ENCODE measurements around the gene SUN2. TPM values are rescaled to one million over a fixed set of nuclear protein-coding genes. Genes with fewer than 3 reads are reported as not detected.

The SUN2 gene
- total RNA-seq, 1 donor from 2014 or later = 127 TPM

GRCh38 chr22:38777087-38777671, 21.4 kb upstream of the SUN2 start:
- no peak for DNase-seq (ENCODE audit: low spot score)

- no peak for DNase-seq (ENCODE audit: low spot score)
These were observed 20.3 kb upstream of the SUN2 start for GRCh38 chr22:38776086-38776485.

- no peak for DNase-seq (ENCODE audit: low spot score)
These were observed 19.9 kb upstream of the SUN2 start for GRCh38 chr22:38775656-38776055.

- DNase-seq (ENCODE audit: low spot score) = no peak
These were observed 18.8 kb upstream of the SUN2 start for GRCh38 chr22:38774496-38775166.

GRCh38 chr22:38773363-38773946, 17.7 kb upstream of the SUN2 start:
- no peak for DNase-seq (ENCODE audit: low spot score)

GRCh38 chr22:38772623-38772873, 16.8 kb upstream of the SUN2 start:
- DNase-seq (ENCODE audit: low spot score) = no peak

- no peak for DNase-seq (ENCODE audit: low spot score)
These were observed 14.6 kb upstream of the SUN2 start for GRCh38 chr22:38770257-38770949.

- DNase-seq (ENCODE audit: low spot score) = no peak
These were observed 12.2 kb upstream of the SUN2 start for GRCh38 chr22:38768036-38768435.

- no peak for DNase-seq (ENCODE audit: low spot score)
These were observed 11.5 kb upstream of the SUN2 start for GRCh38 chr22:38767313-38767712.

GRCh38 chr22:38766076-38766777, 10.4 kb upstream of the SUN2 start:
- DNase-seq (ENCODE audit: low spot score) = peak; percentile 35

GRCh38 chr22:38762551-38762983, 6.8 kb upstream of the SUN2 start:
- DNase-seq (ENCODE audit: low spot score) = peak; percentile 52

- DNase-seq (ENCODE audit: low spot score) = no peak
These were observed 5.7 kb upstream of the SUN2 start for GRCh38 chr22:38761202-38762162.

GRCh38 chr22:38760477-38761201, 4.8 kb upstream of the SUN2 start:
- no peak for DNase-seq (ENCODE audit: low spot score)

GRCh38 chr22:38759005-38759404, 3.2 kb upstream of the SUN2 start:
- no peak for DNase-seq (ENCODE audit: low spot score)

- DNase-seq (ENCODE audit: low spot score) = no peak
These were observed 2.6 kb upstream of the SUN2 start for GRCh38 chr22:38758276-38758945.

- no peak for DNase-seq (ENCODE audit: low spot score)
These were observed 1.6 kb upstream of the SUN2 start for GRCh38 chr22:38757464-38757757.

- no peak for DNase-seq (ENCODE audit: low spot score)
These were observed 1.1 kb upstream of the SUN2 start for GRCh38 chr22:38756711-38757463.

- DNase-seq (ENCODE audit: low spot score) = peak; percentile 78
These were observed 465 bp downstream of the SUN2 start for GRCh38 chr22:38755155-38755910.

- peak; percentile 34 for DNase-seq (ENCODE audit: low spot score)
These were observed 1.0 kb downstream of the SUN2 start for GRCh38 chr22:38754751-38755154.

All from umbilical cord (tissue), 2 donors.